Measurements from ENCODE around the gene CCDC198.

The CCDC198 gene, protein sequence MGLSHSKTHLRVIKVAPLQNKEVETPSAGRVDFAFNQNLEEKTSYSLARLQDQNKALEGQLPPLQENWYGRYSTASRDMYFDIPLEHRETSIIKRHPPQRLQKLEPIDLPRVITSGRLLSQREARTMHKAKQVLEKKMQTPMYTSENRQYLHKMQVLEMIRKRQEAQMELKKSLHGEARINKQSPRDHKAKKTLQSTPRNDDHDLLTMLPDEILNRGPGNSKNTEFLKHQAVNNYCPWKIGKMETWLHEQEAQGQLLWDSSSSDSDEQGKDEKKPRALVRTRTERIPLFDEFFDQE

DNA sequence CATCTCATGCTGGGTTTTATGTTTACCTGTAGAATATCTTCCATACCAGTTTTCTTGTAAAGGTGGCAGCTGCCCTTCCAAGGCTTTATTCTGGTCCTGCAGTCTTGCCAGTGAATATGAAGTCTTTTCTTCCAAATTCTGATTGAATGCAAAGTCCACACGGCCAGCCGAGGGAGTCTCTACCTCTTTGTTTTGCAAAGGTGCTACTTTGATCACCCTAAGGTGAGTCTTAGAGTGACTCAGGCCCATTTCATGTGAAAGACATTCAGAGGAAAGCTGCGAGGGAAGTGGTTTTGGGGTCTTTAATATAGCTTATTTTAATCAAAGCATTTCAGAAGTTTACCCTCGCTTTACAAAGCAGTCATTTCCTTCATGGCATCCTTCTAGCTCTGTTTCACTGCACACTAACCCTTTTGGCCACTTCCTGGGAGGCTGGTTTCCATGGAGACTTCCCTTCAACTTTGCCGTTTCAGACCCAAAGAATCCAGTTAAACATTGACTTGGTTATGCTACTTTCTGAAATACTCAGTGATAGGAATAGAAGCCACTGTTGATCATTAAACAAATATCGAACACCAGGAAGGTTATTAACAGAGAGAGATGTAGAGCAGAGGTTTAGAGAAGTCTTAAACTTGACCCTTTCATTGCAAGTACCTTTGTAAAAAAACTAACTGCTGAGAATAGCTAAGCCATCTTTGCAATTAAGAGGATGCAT is at the start of gene CCDC198:
CCDC198 (minus strand) TSS at position 391 of the 715 bp plus-strand sequence; CDS start at position 249, 142 bp downstream.
- no peak for DNase-seq (ENCODE audit: low read depth)

DNA sequence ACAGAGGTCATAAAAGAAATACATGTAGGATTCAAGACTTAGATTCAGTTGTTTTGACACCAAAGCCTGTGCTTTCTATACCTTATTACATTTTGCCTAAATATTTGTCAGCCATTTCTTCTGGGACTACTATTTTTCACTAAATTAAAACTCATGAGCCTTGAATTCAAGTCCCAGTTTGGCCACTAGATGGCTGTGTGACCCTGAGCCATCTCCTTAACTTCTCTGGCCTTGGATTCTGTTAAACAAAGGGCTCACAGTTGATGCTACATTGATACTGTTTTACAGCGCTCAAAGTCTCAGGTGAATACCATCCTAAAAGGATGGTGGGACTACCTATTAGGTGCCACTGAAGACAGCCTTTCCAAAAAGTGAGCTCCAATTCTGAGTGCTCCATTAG is 39.6 kb upstream of the CCDC198 start:
- no peak for DNase-seq (ENCODE audit: low read depth)

DNA sequence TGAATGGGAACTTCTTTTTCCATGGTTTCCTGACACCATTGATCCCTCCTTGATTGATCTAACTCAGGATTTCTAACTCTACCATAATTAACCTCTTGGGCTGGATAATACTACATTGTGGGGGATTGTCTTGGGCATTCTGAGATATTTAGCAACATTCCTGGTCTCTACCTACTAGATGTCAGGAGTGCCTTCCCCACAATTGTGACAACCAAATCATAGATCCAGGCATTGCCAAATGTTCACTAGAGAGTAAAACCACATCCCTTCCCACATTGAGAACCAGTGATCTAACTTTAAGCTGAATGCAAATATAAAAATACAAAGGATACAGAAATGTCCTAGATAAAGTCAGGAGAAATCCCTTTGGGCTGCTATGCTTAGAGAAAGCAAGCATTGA is 36.9 kb upstream of the CCDC198 start:
- DNase-seq (ENCODE audit: low read depth) = no peak

- DNase-seq (ENCODE audit: low read depth) = no peak
Observed at GRCh38 chr14:57526942-57527341, 33.3 kb upstream of the CCDC198 start.

- no peak for DNase-seq (ENCODE audit: low read depth)
Observed at GRCh38 chr14:57519043-57519442, 25.4 kb upstream of the CCDC198 start.

DNA sequence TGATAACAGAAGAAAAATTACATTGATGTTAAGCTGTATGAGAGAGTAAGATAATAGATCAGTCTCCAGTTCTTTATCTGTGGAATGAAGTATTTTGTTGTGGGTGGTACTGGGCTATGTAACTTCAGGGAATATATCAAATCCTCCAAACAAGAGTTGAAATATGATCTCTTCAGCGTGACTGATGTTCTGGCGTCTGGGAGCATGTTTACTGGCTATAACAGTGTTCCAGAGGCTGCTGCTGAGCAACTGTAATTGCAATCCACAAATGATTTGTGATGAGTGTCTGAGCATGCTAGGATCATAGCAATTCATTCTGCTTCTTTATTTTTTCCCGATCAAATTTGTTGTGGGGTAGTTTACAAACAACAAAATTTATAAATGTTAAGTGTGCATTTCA is 18.6 kb upstream of the CCDC198 start:
- DNase-seq (ENCODE audit: low read depth) = no peak

DNA sequence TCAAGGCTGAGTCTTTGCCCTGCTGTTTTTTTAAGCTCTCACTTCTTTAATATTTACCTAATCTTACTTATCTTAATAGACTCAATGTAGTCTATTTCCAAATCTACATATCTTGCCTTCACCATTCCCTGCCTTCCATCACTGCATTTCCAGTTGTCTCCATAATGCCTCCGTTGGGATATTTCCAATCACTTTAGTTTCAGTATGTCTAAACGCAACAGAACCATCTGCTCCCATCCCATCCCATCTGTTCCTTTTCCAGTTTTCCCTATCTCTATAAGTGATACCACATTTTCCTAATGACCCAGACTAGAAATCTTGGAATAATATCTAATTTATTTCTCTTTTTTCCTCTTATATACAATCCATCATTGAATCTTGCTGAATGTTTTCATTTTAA is 15.1 kb upstream of the CCDC198 start:
- DNase-seq (ENCODE audit: low read depth) = no peak

DNA sequence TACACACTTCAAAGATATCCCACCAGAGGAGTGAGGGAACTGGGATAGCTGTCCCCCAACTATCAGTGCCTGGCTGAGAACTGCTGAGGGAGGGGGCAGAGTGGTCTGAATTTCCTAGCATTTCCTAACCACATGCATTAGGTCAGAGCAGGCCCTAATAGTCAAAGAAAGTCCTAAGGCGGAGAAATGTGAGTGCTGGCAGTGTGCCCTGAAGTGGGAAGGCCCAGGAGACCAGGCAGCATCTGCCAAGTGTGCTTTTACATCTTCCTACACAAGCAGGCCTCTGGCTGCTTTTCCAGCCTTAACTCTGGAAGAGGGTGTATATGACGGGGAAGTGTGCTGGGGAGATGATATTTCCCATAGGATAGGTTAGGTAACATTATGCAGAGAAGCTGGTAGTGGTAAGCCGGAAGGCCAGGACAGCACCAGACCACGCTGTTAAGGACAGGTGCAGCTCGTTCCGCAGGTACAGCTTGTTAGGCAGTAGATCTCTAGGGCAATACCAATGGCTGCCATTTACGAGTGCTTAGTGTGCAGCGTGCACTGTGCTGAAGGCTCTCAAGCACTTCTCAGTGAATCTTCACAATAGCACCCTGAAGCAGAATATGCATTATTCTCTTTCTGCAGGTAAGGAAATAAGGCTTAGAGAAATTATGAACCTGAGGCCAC is 9.1 kb upstream of the CCDC198 start:
- DNase-seq (ENCODE audit: low read depth) = no peak

GRCh38 chr14:57501039-57501557 is 7.4 kb upstream of the CCDC198 start:
- no peak for DNase-seq (ENCODE audit: low read depth)

GRCh38 chr14:57498659-57499058 is 5.0 kb upstream of the CCDC198 start:
- DNase-seq (ENCODE audit: low read depth) = no peak

DNA sequence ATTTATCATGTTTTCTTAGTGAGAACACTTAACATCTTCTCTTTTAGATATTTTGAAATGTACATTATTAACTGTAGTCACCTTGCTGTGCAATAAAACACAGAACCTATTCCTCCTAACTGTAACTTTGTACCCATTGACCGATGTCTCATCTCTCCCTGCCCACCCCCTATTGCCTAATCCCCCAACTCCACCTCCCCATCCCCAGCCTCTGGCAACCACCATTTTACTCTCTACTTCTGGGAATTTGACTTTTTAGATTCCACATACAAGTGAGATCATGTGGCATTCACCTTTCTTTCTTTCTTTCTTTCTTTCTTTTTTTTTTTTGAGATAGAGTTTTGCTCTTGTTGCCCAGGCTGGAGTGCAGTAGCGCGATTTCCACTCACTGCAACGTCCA is 4.4 kb upstream of the CCDC198 start:
- no peak for DNase-seq (ENCODE audit: low read depth)

- no peak for DNase-seq (ENCODE audit: low read depth)
Observed at GRCh38 chr14:57495416-57495815, 1.8 kb upstream of the CCDC198 start.

GRCh38 chr14:57492859-57493258 is 798 bp downstream of the CCDC198 start:
- DNase-seq (ENCODE audit: low read depth) = no peak

GRCh38 chr14:57491640-57492039 is 2.0 kb downstream of the CCDC198 start:
- no peak for DNase-seq (ENCODE audit: low read depth)

DNA sequence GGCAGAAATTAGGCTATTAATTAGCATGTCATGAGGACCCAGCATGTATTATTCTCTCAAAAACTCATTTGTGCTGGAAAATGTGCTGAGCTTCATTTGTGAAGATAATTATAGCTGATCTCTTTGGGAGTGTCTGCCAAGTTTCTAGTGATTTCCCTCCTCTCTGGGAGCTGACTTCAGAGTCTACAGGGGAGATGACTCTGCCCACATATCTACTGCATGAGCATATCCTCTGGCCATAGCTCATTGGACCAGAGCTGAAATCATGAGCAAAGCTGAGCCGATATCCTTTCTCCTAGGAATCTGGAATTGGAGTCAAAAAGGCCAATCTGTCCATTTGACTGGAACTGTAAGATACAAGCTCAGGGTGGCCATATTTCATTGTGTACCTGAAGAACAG is 5.9 kb downstream of the CCDC198 start:
- DNase-seq (ENCODE audit: low read depth) = no peak

- DNase-seq (ENCODE audit: low read depth) = no peak
Observed at GRCh38 chr14:57486767-57487379, 6.8 kb downstream of the CCDC198 start.

- no peak for DNase-seq (ENCODE audit: low read depth)
Observed at GRCh38 chr14:57485635-57486034, 8.0 kb downstream of the CCDC198 start.

GRCh38 chr14:57482120-57482519 is 11.5 kb downstream of the CCDC198 start:
- DNase-seq (ENCODE audit: low read depth) = no peak

DNA sequence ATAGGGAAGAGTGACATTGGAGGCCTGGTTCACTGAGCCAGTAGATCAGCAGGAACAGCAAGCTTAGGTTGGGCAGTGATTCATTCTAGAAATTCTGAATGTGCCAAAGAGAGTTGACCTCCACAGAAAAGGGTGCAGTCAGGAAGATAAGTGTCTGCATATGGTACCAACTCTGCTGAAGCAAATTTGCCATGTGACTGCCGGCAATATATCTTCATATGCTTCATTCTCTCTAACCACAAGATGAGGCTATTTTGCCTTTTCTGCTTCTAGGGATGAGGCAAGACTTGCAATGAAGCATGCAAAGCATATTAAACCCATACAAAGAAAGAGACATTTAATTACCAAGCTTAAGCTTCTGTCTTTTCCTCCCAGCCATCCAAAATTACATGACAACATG is 13.6 kb downstream of the CCDC198 start:
- no peak for DNase-seq (ENCODE audit: low read depth)

- no peak for DNase-seq (ENCODE audit: low read depth)
Observed at GRCh38 chr14:57479197-57479596, 14.5 kb downstream of the CCDC198 start.

DNA sequence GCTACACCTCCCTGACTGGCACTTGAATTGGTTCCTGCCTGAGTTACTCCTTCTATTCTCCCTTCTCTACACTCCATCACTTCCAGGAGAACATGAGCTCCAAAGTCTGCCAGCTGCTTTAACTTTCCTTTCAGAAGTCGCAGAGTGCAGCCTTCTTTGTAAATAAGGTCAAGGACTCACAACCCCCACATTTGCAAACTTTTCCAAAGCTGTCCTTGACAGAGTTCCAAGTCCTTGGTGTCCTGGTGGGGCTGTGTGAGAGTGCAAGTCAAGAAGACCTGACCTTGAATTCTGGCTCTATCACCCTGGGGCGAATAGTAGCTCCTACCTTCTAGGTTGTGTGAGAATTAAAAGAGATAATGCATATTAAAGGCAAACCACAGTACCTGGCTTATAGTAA is 15.6 kb downstream of the CCDC198 start:
- no peak for DNase-seq (ENCODE audit: low read depth)

DNA sequence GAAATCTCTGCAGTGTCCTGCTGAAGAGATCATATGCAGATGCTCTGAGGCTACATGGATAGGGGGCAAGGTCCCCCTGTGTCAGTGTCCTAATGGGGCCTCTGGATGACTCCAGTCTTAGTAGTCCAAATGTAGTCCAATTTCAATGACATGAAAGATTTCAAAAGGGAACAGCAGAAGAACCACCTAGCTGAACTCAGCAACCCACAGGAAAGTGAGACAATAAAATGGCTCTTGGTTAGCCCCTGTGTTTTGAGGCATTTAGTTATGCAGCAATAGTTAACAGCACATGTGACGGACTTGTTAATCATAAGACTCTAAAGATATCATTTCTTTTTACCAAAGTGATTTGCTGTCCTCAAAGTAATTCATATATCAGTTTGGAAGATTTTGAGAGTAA is 22.7 kb downstream of the CCDC198 start:
- DNase-seq (ENCODE audit: low read depth) = no peak

All from activated T-cell treated with anti-CD3 and anti-CD28 coated beads for 1 hour (primary cell).